Fibroblast of skin of left biceps (primary cell): ENCODE data around the gene ZNF77.
"Not testable (repeated sequence)": the region's sequence is repeated elsewhere in the genome, so short reads cannot be mapped to it uniquely, and the experiment has no call there.

Source experiments
- DNase-seq, 2 experiments: peaks; one replicate each; pipeline ENCODE4 v3.0.0-alpha.2; 2013; ENCODE audit warnings: low read depth in 2 of 2

ZNF77 gene

GRCh38 chr19:2944775-2945574, at the start of gene ZNF77:
ZNF77 (minus strand) TSS chr19:2944971; CDS start chr19:2944840, 131 bp downstream.
- peak; percentile 97 to 98 for DNase-seq

GRCh38 chr19:2993579-2993978, 48.8 kb upstream of the ZNF77 start:
- no peak for DNase-seq

GRCh38 chr19:2992958-2993357, 48.2 kb upstream of the ZNF77 start:
- no peak for DNase-seq

- DNase-seq, result not testable (repeated sequence)
Measured at GRCh38 chr19:2992333-2992732, 47.6 kb upstream of the ZNF77 start.

GRCh38 chr19:2989236-2989946, 44.6 kb upstream of the ZNF77 start:
- no peak for DNase-seq

- DNase-seq, result no peak
Measured at GRCh38 chr19:2988568-2988967, 43.8 kb upstream of the ZNF77 start.

- no peak for DNase-seq
Measured at GRCh38 chr19:2987797-2988196, 43.0 kb upstream of the ZNF77 start.

- DNase-seq, result no peak
Measured at GRCh38 chr19:2986951-2987524, 42.3 kb upstream of the ZNF77 start.

- DNase-seq, result no peak
Measured at GRCh38 chr19:2984215-2984528, 39.4 kb upstream of the ZNF77 start.

- peak; percentile 80 to 85 for DNase-seq
Measured at GRCh38 chr19:2983351-2984214, 38.8 kb upstream of the ZNF77 start.

GRCh38 chr19:2982983-2983350, 38.2 kb upstream of the ZNF77 start:
- peak; percentile 92 for DNase-seq

GRCh38 chr19:2982561-2982960, 37.8 kb upstream of the ZNF77 start:
- DNase-seq, result no peak

- no peak for DNase-seq
Measured at GRCh38 chr19:2981898-2982297, 37.1 kb upstream of the ZNF77 start.

- DNase-seq, result no peak
Measured at GRCh38 chr19:2978772-2979171, 34.0 kb upstream of the ZNF77 start.

GRCh38 chr19:2978166-2978767, 33.5 kb upstream of the ZNF77 start:
- no peak for DNase-seq

GRCh38 chr19:2977746-2978138, 33.0 kb upstream of the ZNF77 start:
- DNase-seq, result no peak

GRCh38 chr19:2977001-2977745, 32.4 kb upstream of the ZNF77 start, which contains the start of gene TLE6:
TLE6 (plus strand) TSS chr19:2977564; CDS start chr19:2978234, 670 bp downstream.
- peak; percentile 79 for DNase-seq

GRCh38 chr19:2976609-2977000, 31.8 kb upstream of the ZNF77 start:
- DNase-seq, result no peak

GRCh38 chr19:2974342-2975041, 29.7 kb upstream of the ZNF77 start:
- DNase-seq, result no peak

GRCh38 chr19:2973229-2973628, 28.5 kb upstream of the ZNF77 start:
- DNase-seq, result no peak
